ENCODE results near the gene PROP1.
"Not testable (repeated sequence)": the region's sequence is repeated elsewhere in the genome, so short reads cannot be mapped to it uniquely, and the experiment has no call there.

PROP1 gene

GRCh38 chr5:177947912-177948311 is 48.1 kb downstream of the PROP1 start:
- in situ Hi-C loops (cut with MboI; ENCODE audit: low sequenced_read_pairs) = not testable (repeated sequence)

- in situ Hi-C loops (cut with MboI; ENCODE audit: low sequenced_read_pairs) = not testable (repeated sequence)
Measured at GRCh38 chr5:177945601-177946283, 50.3 kb downstream of the PROP1 start.

GRCh38 chr5:177945145-177945544 is 50.9 kb downstream of the PROP1 start:
- in situ Hi-C loops (cut with MboI; ENCODE audit: low sequenced_read_pairs) = not testable (repeated sequence)

GRCh38 chr5:177943805-177944736 is 52.0 kb downstream of the PROP1 start:
- in situ Hi-C loops (cut with MboI; ENCODE audit: low sequenced_read_pairs) = not testable (repeated sequence)

GRCh38 chr5:177942896-177943295 is 53.1 kb downstream of the PROP1 start:
- in situ Hi-C loops (cut with MboI; ENCODE audit: low sequenced_read_pairs) = not testable (repeated sequence)
